NCI-H187 treated with DMSO at 0.1 percent for 48 hours (cell line): Measurements from ENCODE around the gene RNF17.

Experiments
- DNase-seq: peaks from one replicate; lab custom pipeline; 2025; lab: John Stamatoyannopoulos, UW

Gene RNF17

DNA sequence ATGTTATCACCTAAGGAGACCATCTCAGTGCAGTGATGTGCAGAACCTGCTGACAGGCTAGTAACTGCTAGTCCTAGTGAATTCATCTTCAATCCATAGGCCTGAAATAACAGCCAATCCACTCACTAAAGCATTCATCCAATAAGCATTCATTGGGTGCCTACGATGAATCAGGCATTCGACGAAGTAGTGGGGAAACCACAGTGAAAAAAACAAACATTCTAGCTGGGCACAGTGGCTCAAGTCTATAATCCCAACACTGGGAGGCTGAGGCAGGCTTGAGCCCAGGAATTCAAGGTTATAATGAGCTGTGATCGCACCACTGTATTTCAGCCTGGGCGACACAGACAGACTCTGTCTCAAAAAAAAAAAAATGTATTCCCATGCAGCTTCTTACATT, 135.6 kb downstream of the RNF17 start:
- no peak for DNase-seq

DNA sequence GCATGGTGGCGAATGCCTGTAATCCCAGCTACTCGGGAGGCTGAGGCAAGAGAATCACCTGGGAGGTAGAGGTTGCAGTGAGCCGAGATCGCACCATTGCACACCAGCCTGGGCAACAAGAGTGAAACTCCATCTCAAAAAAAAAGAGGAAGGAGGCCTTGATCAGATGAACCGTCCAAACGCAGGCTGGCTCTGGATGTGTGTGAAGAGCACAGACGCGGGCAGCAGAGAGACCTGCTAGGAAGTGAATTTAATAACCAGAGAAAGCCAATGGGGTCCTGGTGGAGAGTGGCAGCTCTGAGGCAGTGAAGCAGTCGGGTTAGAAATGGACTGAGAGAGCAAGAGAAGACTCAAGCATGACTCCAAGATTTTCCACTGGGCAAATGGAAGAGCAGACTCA, 136.5 kb downstream of the RNF17 start:
- DNase-seq: no peak

DNA sequence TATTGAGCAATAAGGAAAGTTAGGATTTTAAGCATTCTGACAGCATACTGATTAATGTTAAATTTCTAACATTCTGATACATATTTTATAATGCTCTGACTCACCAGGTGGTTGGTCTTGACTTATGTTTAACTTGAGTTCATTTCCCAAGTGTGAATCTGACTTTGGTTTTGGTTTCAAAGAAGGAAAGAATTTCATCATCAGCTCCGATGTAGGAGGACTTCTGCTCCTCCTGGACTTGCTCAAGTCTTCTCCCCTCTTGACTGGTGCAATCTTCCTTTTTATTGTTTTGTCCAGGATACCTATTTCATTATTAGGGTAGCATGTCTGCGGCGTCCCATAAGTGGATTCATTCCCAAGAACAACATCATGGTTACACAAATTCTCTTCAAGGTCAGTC, 141.3 kb downstream of the RNF17 start:
- no peak for DNase-seq

DNA sequence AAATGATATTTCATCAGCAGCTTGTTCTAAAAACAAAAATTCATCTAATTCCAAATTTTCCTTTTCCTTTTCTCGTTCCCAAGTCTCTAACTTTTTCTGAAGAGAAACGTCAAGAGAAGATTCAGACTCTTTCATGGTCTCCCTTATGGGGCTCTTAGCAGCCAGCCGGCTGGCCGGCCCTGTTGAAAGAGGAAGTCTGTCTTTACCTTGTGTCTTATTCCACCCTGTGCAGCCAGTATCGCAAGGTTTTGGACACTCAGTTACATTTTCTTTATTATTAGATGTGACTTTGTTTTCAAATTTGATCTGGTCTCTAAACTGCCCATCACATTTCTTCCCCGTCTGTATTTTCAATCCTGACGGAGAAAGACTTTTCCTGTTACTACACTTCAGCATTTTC, 142.3 kb downstream of the RNF17 start:
- DNase-seq: no peak

DNA sequence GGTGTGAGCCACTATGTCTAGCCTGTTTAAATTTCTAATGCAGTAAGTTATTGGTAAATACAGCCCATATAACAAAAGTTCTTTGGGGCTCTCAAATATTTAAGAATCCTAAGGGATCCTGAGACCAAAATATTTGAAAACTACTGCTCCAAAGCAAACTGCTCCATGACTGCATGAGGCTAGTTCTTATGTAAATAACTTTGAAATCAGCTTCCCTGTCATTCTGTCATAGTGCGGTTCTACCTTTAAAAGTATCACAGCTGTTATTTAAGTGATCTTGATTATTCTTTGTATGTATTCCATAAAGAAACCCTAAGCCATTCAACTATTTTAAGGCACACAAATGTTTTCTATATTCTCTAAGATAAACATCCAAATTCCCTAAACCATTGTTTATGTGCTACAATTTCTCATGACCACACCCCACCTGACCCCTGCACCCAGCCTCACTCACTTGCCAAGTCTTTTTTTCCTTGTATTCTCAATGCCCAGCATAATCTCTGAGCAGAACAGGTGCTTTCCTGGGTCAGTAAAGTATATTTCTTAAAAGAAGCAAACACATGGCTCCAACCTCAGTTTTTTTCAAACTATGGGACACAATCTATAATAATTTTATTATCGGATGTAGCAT, 146.6 kb downstream of the RNF17 start:
- DNase-seq: no peak

DNA sequence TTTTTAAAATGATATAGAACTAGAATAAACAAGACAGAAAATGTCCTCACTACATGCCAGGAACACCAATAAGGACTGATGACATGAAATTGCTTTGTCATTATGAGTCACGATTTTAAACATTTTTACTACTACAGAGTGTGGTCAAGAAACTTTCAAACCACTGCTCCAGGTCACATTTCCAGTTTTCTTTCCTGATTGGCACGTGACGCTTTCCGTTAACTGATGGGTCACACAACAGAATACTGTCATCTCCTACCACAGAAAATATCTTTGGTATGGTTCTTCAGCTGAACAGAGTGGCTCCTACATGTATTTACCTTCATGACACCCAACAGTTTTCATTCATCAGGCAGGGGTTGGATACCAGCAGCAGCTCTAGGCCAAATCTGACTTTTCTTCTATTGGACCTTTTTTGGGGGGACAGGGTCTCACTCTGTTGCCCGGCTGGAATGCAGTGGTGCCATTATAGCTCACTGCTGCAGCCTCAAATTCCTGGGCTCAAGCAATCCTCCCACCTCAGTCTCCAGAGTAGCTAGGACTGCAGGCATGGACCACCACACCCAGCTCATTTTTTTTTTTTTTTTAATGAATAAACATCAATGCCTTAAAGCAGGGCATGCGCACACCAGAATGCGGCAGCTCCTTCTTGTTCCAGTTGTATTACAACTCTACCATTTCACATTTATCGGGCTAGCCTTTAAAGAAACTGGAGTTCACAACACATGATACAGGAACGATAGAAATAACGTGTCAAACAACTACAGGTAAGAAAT, 147.4 kb downstream of the RNF17 start:
- DNase-seq: no peak

DNA sequence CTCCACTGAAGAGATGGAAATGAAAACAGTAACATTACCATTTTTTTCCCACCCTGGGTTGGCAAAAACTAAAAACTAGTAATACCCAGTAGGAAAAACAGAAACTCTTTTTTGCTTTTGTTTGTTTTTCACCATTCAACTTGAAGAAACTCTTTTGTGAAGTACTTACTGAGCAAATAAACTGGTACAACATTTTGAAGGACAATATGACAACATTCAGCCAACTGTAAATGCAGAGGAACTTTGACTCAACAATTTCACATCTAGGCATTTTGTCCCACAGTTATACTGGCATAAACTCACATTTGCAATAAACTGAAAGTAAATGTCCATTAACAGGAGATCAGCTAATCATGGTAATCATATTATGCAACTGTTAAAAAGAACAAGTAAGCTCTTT, 152.5 kb downstream of the RNF17 start:
- no peak for DNase-seq

DNA sequence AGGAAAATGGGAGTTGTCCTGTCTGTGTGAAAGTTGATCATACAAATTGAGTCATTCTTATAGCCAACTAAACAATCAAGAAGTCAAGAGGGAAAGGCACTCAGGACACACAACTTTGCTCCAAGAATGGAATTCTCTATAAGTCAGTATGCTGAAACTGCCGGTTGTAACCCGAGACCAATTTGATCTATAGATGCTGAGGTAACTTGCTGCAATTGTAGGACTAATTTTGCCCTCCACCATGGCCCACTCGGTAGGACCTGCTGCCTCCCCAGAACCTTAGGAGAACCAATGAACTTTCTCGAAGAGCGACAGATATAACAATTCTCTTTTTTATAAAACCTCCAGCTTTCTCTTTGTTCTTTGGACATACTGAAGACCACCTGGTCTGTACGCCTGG, 157.0 kb downstream of the RNF17 start:
- no peak for DNase-seq

DNA sequence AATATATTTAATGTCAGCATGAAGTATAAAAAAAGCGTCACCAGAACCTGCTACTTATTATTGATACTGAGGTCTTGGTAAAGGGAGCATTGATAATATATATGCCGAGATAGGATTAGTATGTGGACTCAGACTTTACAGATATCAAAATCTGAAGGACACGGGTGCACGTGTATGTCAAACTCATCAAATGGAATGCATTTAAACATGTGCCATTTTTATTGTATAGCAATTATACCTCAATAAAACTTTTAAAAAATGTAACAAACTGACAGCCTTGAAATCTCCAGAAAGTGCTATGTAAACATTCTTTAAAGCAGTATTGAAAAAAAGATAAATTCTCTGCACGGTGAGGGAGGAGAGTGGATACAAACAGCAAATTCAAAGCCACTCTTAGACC, 157.9 kb downstream of the RNF17 start:
- no peak for DNase-seq

DNA sequence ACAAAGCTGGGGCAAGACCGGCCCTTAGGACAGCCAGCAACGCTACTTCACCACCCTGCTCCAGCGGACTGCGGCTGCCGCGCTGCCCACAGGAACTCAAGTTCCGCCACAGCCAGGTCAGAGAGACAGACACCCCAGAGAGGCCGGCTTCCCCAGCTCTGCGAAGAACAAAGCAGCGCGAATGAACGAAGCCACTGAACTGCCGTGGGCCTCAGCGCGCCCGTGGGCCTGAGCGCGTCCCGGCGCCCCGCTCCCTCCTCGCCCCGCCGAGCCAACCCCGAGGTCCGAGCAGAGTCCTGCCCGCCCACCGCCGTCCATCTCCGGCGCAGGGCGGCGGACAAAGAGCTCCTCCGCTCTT, 158.4 kb downstream of the RNF17 start:
- DNase-seq: no peak

DNA sequence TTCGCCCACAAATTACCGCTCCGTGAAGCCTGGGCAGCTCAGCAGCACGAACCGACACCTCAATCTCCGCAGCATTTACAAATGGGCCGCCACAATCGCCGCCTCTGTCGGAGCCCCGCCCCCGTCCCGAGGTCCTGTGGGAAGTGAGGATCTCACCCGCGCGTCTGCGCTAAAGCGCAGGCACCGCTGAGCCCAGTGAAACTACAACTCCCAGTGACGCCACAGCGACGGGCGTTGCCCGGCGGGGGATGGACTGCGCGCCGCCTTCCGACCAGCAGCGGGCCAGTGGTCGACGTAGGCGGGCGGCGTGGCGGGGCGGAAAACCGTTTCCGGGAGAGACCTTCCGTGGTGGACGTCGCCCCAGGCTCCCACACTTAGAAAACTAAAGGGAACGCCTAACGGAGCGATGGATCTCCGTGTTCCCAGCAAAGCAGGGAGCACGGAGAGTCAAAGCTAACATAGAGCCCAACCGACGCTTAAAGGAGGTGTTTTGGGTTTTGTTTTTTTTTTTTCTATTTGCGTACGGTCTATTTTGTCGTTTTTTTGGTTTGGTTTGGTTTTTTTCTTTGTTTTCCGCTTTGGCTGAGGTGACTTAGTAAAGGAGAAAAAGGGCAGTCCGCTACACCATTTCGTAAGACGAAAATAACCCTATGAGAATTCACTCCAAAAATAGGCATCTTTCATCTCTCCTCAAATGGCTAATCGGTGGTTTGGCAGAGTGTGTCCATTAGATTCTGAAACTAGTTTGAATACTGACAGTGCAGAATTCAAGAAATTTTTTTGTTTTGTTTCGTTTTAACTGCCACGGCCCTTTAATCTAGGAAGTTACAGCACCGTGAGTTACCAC, 159.0 kb downstream of the RNF17 start:
- DNase-seq: peak; percentile 57

DNA sequence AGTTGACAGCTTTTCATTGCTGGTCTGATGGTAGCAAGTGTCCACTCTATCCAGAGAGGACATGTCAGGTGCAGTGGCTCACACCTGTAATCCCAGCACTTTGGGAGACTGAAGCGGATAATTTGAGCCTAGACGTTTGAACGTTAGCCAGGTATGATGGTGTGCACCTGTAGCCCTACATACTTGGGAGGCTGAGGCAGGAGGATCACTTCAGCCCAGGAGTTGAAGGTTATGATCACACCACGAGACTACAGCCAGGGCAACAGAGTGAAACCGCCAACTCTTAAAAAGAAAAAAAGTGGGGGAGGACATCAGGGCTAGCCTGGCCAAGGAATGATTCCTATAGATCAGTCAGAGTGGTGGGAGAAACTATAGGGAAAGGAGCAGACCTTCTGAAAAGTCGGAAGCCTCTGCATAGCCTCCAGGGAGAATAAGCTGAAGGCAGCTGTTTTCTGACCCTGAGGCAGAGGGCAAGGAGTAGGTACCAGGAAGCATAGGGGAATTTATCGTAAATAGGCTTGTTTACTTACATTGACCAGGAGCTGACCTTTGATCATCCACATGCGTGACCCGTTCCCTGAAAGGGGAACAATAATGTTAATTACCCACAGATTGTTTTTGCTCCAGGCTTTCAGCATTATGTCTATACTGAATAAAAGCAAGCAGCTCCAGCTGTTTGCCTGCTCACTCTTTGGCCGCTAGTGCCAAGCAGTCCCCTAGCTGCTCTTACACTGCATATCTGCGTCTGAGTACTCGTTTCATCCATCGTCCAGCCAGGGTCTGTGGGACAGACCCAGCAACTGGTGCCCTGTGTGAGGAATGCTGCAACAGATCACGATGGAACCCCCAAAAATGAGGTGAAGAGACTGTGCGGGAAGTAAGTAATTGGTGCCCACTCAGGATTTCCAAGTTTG, 161.6 kb downstream of the RNF17 start:
- DNase-seq: no peak

DNA sequence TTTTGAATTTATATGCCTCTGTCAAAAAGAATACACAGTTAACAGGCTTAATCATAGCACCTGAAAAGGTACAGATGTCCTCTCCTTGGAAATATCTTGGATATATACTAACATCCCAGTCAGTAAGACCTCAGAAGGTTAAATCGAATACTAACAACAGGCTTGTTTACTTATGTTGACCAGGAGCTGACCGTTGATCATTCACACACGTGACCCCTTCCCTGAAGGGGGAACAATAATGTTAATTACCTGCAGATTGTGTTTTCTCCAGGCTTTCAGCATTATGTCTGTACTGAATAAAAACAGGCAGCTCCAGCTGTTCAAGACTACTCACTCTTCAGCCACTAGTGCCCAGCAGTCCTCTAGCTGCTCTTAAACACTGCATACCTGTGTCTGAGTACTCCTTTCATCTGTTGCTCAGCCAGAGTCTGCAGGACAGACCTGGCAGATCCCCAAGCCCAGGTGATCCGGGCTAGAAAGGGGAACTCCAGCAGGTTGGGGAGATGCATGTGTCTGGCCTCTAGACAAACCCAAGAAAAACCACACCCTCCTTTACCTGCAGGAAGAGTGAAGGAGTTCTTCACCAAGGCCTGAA, 163.9 kb downstream of the RNF17 start:
- no peak for DNase-seq

DNA sequence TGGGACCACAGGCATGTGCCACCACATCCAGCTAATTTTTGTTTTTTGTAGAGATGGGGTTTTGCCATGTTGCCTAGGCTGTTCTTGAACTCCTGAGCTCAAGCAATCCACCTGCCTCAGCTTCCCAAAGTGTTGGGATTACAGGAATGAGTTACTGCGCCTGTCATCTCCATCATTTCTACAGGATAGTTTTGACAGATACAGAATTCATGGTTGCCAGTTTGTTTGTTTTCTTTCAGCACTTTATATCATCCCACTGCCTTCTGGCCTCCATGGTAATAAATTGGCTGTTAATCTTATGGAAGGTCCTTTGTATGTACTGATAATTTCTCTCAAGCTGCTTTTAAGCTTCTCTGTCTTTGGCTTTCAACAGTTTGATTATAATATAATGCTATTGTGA, 165.2 kb downstream of the RNF17 start:
- no peak for DNase-seq
